Measurements from ENCODE around the gene HCFC1R1. TPM values are rescaled to one million over a fixed set of nuclear protein-coding genes. Genes with fewer than 3 reads are reported as not detected.

HCFC1R1 gene
- total RNA-seq, 1 donor from 2014 or later: 133 TPM

DNA sequence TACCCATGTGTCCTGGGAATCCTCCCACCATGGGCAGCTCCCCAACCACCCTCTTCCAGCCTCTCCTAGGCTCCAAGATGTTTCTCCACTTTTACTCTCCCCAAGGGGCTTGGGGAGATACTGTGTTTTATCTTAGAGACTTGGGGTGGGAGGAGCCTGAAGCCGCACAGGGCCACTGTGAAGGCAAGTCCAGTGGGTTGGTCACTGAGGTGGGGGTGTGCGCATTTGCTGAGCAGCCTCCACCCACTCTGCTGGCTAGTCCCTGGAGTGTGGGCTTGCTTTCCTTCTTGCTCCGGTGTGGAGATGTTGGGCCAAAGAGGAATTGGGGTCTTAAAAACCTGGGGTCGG lies 15.1 kb downstream of the HCFC1R1 start:
- Mint-ChIP-seq H3K27me3 (ENCODE audit: unreplicated experiment) (peaks cover 45% of the 10 kb centered on the region), H3K4me3 (ENCODE audit: unreplicated experiment) (no peak overlapping the region), H3K36me3 (ENCODE audit: unreplicated experiment) (no peaks in the 10 kb centered on the region), H3K4me1 (ENCODE audit: unreplicated experiment) (peaks cover 10% of the 10 kb centered on the region), H3K27ac (ENCODE audit: unreplicated experiment) (no peak overlapping the region), H3K9me3 (ENCODE audit: unreplicated experiment) (no peaks in the 10 kb centered on the region)
- no peak for DNase-seq (ENCODE audit: extremely low spot score, unreplicated experiment)
- TF ChIP-seq, protein P1, sequence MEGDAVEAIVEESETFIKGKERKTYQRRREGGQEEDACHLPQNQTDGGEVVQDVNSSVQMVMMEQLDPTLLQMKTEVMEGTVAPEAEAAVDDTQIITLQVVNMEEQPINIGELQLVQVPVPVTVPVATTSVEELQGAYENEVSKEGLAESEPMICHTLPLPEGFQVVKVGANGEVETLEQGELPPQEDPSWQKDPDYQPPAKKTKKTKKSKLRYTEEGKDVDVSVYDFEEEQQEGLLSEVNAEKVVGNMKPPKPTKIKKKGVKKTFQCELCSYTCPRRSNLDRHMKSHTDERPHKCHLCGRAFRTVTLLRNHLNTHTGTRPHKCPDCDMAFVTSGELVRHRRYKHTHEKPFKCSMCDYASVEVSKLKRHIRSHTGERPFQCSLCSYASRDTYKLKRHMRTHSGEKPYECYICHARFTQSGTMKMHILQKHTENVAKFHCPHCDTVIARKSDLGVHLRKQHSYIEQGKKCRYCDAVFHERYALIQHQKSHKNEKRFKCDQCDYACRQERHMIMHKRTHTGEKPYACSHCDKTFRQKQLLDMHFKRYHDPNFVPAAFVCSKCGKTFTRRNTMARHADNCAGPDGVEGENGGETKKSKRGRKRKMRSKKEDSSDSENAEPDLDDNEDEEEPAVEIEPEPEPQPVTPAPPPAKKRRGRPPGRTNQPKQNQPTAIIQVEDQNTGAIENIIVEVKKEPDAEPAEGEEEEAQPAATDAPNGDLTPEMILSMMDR (IDR thresholded peaks at IDR 0.05): no peak

- TF ChIP-seq, protein P1 (IDR thresholded peaks at IDR 0.05): no peak
- Mint-ChIP-seq H3K4me3 (ENCODE audit: unreplicated experiment) (no peak overlapping the region), H3K36me3 (ENCODE audit: unreplicated experiment) (no peaks in the 10 kb centered on the region), H3K27ac (ENCODE audit: unreplicated experiment) (no peak overlapping the region), H3K9me3 (ENCODE audit: unreplicated experiment) (no peaks in the 10 kb centered on the region), H3K27me3 (ENCODE audit: unreplicated experiment) (peaks cover 45% of the 10 kb centered on the region), H3K4me1 (ENCODE audit: unreplicated experiment) (peaks cover 10% of the 10 kb centered on the region)
- DNase-seq (ENCODE audit: extremely low spot score, unreplicated experiment): no peak
Measured at GRCh38 chr16:3007957-3008689, 15.6 kb downstream of the HCFC1R1 start.

- no peaks in the 10 kb centered on the region for H3K36me3 Mint-ChIP-seq (ENCODE audit: unreplicated experiment)
- no peak overlapping the region for H3K27ac Mint-ChIP-seq (ENCODE audit: unreplicated experiment)
- H3K9me3 Mint-ChIP-seq (ENCODE audit: unreplicated experiment): no peaks in the 10 kb centered on the region
- H3K4me3 Mint-ChIP-seq (ENCODE audit: unreplicated experiment): no peak overlapping the region
- DNase-seq (ENCODE audit: extremely low spot score, unreplicated experiment): no peak
- peaks cover 38% of the 10 kb centered on the region for H3K27me3 Mint-ChIP-seq (ENCODE audit: unreplicated experiment)
- TF ChIP-seq, protein P1 (IDR thresholded peaks at IDR 0.05): no peak
- H3K4me1 Mint-ChIP-seq (ENCODE audit: unreplicated experiment): peaks cover 3% of the 10 kb centered on the region
Measured at GRCh38 chr16:3007059-3007956, 16.4 kb downstream of the HCFC1R1 start.

DNA sequence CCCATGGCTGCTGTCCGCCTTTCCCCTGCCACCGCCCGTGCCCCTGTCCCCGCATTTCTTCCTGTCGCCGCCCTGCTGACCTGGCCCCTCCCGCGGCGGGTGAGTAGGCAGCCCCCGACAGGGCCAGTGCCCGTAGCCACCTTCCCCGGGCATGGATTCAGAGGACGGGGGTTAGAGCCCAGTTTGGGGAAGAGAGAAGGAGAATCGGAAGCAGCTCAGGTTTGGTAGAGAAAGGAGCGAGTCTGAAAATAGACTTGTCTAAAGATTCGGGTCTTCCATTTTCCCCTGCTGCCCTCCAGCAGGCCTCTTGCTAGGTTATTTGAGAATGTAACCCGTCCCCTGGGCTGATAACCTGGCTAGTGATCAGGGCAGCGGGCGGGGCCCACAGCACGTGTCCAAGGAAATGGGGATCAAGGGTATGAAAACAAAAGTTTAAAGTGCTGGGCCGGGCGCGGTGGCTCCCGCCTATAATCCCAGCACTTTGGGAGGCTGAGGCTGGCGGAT lies 18.9 kb downstream of the HCFC1R1 start:
- H3K4me3 Mint-ChIP-seq (ENCODE audit: unreplicated experiment): peak overlapping the region; percentile 26
- peaks cover 44% of the 10 kb centered on the region for H3K27me3 Mint-ChIP-seq (ENCODE audit: unreplicated experiment)
- no peak overlapping the region for H3K27ac Mint-ChIP-seq (ENCODE audit: unreplicated experiment)
- DNase-seq (ENCODE audit: extremely low spot score, unreplicated experiment): no peak
- TF ChIP-seq, protein P1 (IDR thresholded peaks at IDR 0.05): no peak
- H3K9me3 Mint-ChIP-seq (ENCODE audit: unreplicated experiment): no peaks in the 10 kb centered on the region
- H3K4me1 Mint-ChIP-seq (ENCODE audit: unreplicated experiment): peaks cover 1% of the 10 kb centered on the region
- H3K36me3 Mint-ChIP-seq (ENCODE audit: unreplicated experiment): no peaks in the 10 kb centered on the region

GRCh38 chr16:3004319-3004718 lies 19.4 kb downstream of the HCFC1R1 start:
- peaks cover 1% of the 10 kb centered on the region for H3K4me1 Mint-ChIP-seq (ENCODE audit: unreplicated experiment)
- no peaks in the 10 kb centered on the region for H3K36me3 Mint-ChIP-seq (ENCODE audit: unreplicated experiment)
- H3K27me3 Mint-ChIP-seq (ENCODE audit: unreplicated experiment): peaks cover 49% of the 10 kb centered on the region
- no peak overlapping the region for H3K4me3 Mint-ChIP-seq (ENCODE audit: unreplicated experiment)
- no peaks in the 10 kb centered on the region for H3K9me3 Mint-ChIP-seq (ENCODE audit: unreplicated experiment)
- H3K27ac Mint-ChIP-seq (ENCODE audit: unreplicated experiment): no peak overlapping the region
- TF ChIP-seq, protein P1 (IDR thresholded peaks at IDR 0.05): no peak
- DNase-seq (ENCODE audit: extremely low spot score, unreplicated experiment): no peak
